CD4-positive, alpha-beta T cell treated with Interleukin-21 for 1 hour (primary cell): ENCODE data around the gene TRAK1.
"Not testable (repeated sequence)": the region's sequence is repeated elsewhere in the genome, so short reads cannot be mapped to it uniquely, and the experiment has no call there.

Experiments
- DNase-seq: peaks from one replicate; pipeline ENCODE4 v3.0.0-alpha.2; 2020

Gene TRAK1

DNA sequence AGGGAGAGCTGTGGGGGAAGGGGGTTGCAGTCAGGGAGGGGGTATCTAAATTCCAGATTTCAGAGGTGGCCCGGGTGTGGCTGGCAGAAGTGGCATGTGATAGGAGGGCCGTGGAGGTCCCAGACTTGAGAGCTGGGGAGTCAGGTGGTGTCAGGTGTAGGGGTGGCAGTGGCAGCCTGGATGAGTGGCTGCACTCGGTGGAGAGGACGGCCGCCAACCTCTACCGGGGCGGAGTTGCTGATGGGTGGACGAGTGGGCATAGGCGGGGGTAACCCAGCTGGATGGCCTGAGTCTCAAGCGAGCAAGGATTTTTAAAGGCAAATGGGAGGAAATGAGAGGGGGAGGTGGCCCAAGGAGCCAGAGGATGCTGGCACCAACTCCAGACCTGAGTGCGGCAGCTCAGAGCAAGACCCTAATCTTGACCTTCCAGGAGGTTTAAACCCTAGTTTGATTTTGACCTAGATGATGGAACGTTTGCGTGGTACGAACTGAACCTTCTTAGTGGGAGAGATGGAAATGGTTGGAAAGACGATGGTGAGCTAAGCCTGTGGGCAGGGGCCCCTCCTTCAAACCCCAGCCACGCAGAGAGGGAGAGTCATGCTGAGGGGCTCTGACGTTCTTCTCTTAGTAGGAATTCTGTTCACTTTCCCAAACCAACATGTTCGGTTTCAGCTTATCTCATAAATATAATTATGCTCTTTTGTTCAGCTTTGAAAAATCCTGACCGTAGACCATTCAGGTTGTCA is 8.0 kb downstream of the TRAK1 start:
- DNase-seq = no peak

DNA sequence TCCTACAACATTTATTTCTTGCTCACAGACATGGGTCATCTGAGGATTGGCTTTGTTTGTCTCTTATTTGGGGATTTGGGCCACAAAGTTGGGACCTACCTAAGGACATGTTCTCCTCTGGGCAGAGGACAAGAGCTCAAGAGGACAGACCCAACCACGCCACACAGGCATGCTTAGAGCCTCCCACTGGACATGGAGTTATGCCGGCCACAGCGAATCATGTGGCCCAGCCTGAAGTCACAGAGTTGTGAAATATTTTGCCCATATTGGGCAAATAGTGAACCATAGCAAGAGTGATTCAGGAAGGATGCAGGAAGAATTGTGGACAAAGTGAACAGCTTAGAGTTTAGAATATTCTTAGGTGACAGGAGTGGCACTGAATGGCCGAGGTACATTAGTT is 9.9 kb downstream of the TRAK1 start:
- DNase-seq = no peak

DNA sequence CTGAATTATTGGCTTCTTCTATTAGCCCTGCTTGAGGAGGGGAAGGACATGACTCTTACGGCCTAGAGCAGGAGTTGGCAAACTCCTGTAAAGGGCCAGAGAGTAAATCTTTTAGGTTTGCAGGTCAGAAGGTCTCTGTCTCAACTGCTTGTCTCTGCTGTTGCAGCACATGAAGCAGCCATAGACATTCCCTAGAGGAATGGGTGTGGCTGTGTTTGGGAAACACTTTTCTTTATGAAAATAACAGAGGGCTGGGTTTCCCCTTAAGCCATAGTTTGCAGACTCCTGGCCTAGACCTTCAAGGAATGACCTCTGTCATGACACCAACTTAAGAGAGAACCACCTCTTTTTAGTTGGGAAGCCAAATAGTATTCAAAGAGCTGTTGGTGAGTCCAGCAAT is 10.3 kb downstream of the TRAK1 start:
- no peak for DNase-seq

DNA sequence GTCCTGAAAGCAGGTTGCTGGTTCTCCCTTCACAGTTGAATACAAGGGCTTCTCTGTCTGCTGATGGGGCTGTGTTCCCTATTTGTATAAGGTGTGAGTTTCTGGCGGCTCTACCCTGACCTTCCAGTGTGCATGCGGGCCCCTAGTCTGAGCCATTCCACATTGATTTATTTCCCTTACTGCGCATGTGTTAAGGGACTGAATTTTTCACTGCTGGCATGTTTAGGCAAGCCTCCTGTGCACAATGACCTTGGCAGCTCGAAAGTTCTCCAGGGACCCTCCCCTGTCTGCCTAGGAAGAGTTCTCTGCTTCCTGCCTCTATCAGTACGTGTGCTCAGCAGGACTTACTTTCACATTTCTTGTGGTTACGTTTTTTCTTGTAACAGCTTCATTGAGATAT is 11.4 kb downstream of the TRAK1 start:
- DNase-seq = no peak

DNA sequence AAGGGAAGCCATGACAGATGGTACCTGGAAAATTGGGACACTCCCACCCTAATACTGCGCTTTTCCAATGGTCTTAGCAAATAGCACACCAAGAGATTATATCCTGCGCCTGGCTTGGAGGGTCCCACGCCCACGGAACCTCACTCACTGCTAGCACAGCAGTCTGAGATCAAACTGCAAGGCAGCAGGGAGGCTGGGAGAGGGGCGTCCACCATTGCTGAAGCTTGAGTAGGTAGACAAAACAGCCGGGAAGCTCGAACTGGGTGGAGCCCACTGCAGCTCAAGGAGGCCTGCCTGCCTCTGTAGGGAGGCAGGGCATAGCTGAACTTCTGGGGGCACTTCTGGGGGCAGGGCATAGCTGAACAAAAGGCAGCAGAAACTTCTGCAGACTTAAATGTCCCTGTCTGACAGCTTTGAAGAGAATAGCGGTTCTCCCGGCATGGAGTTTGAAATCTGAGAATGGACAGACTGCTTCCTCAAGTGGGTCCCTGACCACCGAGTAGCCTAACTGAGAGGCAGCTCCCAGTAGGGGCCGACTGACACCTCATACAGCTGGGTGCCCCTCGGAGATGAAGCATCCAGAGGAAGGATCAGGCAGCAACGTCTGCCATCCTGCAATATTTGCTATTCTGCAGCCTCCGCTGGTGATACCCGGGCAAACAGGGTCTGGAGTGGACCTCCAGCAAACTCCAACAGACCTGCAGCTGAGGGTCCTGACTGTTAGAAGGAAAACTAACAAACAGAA is 12.9 kb downstream of the TRAK1 start:
- DNase-seq = not testable (repeated sequence)

DNA sequence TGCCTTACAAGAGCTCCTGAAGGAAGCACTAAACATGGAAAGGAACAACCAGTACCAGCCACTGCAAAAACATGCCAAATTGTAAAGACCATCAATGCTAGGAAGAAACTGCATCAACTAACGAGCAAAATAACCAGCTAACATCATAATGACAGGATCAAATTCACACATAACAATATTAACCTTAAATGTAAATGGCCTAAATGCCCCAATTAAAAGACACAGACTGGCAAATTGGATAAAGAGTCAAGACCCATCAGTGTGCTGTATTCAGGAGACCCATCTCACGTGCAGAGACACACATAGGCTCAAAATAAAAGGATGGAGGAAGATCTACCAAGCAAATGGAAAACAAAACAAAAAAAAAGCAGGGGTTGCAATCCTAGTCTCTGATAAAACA is 14.8 kb downstream of the TRAK1 start:
- not testable (repeated sequence) for DNase-seq

DNA sequence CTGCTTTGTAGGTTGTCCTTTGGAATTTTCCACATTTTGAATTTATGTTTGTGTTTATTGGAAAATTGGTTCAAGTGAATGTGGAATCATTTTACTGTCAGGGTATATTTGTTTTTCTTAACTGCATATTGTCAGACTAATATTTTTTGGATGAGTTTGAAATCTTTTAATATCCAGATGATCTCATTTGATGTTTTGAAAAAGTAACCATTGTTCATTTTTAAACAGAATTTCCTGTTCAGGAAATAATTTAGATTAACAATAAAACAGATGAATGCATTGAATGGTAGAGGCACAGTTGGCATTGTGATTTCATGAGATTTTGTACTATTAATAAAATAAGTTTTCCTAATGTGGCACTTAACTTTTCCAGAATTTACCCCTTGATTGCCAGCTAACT is 15.5 kb downstream of the TRAK1 start:
- DNase-seq = no peak

DNA sequence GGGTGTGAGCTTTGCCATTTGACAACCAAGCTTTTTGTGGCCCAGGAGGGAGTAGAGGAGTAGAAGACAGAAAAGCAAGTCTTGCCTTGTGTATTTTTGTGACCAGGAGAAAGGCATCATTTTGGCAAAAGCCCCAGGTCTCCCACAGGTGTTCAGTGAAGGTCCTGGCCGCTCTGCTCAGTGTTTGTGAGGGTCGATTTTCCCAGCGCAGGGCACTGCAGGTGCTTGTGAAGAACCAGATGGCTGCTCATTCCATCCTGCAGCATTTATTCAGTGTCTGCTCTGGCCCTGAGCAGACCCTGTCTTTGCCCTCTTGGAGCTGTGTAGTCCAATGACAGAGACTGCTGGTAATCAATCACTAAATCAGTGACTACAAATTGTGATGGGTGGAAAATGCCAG is 19.5 kb downstream of the TRAK1 start:
- no peak for DNase-seq

DNA sequence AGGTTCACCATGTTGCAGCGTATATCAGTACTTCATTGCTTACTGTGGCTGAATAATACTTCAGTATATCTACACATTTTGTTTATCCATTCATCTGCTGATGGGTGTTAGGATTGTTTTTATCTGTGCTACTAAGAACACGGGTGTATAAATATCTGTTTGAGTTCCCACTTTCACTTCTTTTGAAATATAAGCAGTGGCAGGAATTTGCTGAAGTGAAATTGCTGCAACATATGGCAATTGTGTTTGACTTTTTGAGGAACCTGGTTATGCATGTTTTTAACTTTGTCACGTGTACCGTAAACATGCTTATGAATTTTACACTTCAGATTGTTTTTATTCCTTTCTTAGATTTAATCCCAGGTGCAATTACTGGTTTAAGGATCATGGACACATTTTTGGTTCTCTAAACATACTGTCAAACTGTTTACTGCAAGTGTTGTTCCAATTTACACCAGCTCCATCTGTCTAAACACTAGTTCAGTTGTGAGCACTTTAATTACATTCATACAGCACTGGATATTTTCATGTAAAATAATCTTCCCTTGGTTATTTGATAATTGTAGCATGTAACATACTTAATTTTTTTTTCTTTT is 23.1 kb downstream of the TRAK1 start:
- DNase-seq = no peak

DNA sequence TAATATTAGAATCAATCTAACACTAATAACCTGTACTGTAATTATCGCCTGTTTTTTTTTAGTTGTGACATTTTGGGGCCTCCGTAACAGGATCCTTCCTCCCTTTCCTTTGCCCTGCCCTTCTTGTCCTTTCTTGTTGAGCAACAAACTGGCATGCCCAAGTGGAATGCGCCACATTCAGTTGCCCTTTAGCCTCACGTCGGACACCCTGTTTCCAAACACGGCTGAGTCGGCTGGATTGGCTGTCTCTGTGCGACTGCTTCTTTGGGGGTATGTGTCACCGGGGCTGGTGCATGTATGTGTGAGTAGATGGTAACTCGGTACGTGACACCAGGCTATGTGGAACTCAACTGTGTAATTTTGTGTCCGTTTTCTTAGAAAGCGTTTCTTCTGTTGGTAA is 24.1 kb downstream of the TRAK1 start:
- no peak for DNase-seq

DNA sequence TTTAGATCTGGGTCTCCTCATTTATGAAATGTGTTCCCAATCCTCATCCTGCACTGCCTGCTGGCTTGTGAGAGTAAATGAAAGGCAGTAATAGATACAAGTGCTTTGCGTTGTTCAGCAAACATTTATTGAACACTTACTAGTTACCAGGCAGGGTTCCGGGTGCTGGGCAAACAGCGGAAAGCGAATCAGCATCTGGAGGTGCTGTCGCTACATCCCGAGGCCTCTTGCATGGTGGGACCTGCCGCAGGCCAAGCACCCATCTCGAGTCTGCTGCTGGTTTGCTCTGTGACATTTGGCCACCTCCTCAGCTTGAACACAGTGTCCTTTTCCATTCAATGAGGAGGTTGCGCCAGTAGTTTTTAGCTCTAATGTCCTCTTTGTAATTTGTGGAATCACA is 24.8 kb downstream of the TRAK1 start:
- no peak for DNase-seq

DNA sequence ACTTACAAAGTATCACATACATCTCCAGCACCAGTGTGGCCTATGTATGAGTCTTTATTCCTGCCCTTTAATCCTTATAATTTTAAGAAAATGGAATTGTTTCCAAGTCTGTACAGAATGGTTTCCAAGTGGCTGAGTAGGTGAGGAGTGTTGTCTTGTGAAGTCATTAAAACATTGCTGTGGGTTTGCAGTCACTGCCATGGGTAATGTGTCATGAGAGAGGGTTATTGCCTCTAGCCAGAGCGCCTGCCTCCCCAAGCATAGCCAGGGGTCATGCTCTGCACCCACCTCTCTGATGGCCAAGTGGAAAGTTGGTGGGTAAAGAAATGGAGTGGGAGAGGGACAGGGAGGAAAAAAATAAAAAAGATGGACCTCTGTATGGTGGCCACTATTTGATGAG is 25.3 kb downstream of the TRAK1 start:
- no peak for DNase-seq

DNA sequence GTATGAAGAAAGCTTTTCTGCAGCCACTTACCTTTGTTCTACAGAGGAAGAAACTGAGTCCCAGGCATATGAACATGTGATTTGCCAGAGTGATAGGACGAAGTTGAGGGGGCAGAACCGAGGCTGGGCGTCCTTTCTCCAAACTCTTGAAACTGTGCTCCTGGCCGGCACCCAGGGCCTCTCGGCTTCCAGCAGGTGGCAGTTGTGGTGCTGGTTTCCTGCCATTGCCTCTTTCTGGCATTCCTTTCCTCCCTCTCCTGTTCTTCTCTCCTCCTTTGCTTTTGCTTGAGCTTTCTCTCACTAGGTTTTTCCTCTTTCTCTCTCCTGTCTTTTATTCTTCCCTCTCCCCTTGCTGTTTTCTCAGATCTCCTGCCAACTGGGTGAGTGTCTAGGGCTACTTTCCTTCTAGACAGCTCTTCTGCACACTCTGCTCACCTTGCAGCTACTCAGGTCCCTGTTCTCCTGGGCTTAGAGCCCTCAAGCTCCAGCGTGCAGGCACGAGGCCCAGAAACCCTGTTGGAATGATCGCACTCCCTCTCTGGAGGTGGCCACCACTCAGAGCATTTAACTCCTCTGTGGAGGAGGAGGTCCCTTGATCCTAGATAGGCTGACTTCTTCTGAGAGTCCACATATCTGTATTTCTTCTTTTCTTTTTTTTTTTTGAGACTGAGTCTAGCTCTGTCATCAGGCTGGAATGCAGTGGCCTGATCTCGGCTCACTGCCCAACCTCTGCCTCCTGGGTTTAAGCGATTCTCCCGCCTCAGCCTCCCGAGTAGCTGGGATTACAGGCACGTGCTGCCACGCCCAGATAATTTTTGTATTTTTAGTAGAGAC is 26.2 kb downstream of the TRAK1 start:
- DNase-seq = no peak

DNA sequence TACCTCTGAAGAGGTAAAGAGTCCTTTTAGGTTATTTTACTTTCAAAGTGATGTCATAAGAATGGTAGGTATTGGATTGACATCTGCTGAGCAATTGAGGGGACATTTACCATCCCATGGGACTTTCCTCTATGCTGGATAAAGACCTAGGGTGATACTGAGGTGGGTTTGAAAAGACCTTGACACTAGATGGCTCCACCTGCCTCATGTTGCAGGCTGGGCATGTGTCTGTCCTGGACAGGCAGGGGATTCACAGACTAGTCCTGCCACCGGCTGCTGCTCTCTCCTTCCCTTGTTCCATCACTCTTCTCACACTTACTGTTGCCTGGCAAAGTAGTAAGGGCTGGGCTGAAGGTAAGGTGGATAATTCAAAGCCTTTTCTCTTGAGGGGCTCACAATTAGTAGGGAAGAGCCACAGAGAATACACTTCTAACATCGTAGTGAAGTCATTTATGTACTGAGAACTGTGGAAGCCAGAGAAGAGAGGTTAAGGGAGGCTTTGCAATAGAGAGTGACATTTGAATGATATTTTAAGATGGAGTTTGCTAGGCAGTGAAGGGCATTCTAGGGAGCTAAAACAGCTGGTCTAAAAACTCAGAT is 27.7 kb downstream of the TRAK1 start:
- peak; percentile 10 for DNase-seq

DNA sequence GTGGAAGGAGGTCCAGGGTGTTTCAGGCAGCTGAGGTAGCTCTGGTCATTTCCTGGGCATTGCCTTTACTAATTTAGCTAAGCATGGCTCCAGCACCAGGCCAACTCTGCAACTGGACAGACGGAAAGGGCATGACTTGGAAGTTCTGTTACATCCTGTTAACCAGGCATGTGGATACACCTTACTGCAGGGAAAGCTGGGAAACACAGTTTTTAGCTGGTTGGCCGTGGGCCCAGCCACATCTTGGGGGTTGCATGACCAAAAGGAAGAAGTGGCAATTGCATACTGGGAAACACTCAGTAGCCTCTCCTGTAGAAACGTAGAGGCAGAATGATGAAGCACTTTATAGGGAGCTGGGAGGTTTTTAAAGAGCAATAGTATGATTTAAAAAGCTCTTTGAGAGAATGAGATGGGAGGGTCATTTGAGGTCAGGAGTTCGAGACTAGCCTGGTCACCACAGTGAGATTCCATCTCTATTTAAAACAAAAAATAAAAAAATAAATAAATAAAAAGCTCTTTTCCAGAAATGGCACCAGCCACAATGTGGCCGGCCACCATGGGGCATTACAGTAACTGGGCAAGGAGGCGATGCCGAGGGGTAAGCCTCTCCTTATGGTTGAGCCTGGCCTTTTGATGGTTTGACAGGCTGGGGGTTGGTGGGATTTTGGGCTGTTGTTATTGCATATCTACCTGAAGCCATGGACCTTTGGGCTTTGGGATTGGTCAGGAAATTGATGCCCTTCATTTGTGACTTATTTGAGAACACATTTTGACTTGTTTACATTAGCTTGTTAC is 28.6 kb downstream of the TRAK1 start:
- no peak for DNase-seq

DNA sequence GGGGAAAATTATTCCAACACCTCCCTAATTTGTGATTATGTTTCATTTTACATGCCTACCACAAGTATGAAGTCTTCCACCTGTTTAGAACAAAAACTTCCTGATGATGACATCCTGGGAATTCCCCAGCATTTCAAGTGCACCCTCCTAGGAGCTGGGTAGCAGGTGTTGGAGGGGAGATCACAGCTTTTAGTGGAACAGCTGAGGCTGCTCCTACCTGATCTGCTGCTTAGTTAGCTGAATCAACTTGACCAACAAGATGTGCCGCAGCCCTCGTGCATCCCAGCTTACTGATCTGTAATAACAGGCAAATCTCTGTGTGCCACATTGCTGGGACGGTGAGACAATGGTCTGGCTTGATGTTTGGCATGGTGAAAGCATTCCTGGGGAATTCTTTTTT is 29.7 kb downstream of the TRAK1 start:
- DNase-seq = no peak

DNA sequence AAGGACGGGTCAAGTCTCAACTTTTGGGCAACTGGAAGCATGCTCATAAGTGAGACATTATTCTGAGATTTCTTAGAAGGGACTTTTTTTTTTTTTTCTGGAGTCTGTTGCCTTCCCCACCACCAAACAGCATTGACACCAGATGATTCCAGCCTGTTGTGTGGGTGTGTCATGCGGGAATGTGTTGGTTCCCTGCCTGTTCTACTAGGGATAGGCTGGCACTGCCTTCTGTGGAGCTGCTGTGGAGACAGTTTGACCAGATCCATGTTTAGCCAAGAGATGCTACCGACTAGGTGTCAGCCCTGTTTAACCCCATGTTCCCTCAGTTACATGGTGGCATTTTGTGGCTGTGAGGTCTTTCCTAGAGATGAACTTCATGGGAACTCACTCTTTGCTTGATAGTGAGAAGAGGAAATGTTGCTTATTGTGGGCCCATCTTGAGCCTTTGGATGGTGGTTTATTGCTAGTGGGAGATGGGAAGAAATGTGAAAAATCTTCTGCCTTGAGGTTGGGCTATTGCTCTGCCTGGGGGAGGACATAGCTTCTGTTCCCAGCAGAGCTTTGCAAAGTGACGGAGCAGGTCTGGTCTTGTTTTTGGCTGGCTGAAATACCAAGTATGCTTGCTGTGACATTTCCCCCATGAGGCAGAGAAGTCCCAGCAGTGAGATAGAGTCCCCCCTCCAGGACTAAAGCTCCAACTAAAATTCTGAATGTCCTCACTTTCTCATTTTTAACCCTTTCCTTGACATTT is 31.3 kb downstream of the TRAK1 start:
- DNase-seq = no peak

DNA sequence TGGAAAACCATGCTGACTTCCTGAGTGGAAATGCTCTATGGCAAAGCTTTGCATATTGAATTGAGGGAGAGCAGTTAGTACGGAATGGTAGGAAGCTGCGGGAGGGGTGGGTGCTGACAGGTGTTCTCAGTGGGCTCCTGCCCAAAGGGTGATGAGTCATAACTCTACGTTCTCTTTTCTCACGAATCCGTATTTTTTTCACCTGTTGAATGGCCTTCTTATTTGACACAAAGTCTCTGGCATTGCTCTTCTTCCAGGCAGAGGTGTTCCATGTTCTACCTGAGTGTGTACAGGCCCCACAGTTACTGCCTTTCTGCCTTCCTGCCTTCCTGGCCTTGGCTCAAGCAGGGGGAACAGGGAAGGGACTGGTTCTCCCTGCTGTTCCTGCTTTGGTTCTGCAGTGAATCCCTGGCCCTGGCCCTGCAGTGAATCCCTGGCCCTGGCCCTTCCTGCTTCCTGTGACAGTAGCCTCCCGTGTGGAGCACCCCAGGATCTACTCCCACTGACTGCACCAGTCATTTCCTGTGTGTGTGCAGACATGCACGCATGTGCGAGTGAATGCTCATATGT is 31.9 kb downstream of the TRAK1 start:
- DNase-seq = no peak

DNA sequence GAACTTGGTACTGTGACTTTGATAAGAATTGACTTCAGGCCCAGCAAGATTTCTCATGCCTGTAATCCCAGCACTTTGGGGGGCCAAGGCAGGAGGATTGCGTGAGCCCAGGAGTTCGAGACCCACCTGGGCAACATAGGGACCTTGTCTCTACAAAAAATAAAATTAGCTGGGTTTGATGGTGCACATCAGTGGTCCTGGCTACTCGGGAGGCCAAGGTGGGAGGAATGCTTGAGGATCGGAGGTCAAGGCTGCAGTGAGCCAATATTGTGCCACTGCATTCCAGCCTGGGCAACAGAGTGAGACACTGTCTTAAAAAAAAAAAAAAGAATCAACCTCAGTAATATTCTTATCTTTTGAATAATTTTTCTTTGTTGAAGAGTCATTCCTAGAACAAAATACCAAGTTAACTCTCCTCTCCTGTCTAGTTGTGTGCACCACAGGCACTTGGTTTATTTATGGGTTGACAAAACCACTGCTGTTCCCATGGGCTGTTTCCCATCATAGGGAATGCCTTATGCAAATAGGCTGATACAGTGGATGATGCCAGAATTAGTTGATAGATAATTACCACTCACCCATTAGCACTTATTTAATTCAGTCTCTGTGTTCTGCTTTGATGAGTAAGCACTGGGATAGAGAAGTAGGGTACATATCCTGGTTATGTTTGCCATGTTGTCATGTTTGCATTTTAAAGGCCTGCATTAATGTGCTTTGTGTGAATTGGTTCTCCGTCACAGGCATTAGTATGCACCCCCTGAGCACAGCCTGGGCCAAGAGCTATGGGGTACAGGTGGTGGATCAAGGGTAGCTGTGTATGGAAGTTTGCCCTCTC is 32.9 kb downstream of the TRAK1 start:
- no peak for DNase-seq

DNA sequence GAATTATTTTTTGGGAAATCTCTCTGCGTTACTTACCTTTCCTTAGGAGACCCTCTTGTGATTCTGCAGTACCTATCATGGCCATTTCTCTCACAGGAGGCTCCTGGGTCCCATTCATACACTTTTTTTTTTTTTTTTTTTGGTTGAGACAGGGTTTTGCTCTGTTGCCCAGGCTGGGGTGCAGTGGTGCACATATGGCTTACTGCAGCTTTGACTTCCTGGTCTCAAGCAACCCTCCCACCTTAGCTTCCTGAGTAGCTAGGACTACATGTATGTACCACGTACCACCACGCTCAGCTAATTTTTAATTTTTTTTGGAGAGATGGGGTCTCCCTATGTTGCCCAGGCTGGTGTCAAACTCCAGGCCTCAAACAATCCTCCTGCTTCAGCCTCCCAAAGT is 36.1 kb downstream of the TRAK1 start:
- no peak for DNase-seq
